ENCODE results near the gene SART1.

Gene SART1

GRCh38 chr11:65958291-65958690, 3.2 kb upstream of the SART1 start:
- DNase-seq (ENCODE audit: low spot score), result no peak
- CTCF ChIA-PET, result interaction anchor here (0.6 to 1.1 kb wide), 3 partner anchors 68 to 949 kb away, joined by 3 read pairs; partner anchors contain the start of gene CCDC85B
- TF ChIP-seq CTCF (conservative IDR thresholded peaks at IDR 0.05; ENCODE audit: low read depth), result no peak
- POLR2A ChIA-PET (ENCODE audit: low non-redundant PET), result no interaction called here
- H3K27ac ChIP-seq, result no peak overlapping the region

GRCh38 chr11:65958774-65959420, 2.6 kb upstream of the SART1 start:
- H3K27ac ChIP-seq, result no peak overlapping the region
- ChIA-PET CTCF (interaction anchor here (0.7 to 1.1 kb wide), 2 partner anchors 74 to 950 kb away, joined by 3 read pairs; no protein-coding TSS in a partner anchor), POLR2A (ENCODE audit: low non-redundant PET) (interaction anchor here (0.6 kb wide), 1 partner anchor 61 kb away, joined by 4 read pairs; no protein-coding TSS in a partner anchor)
- no peak for TF ChIP-seq CTCF (conservative IDR thresholded peaks at IDR 0.05; ENCODE audit: low read depth)
- DNase-seq (ENCODE audit: low spot score), result no peak

- TF ChIP-seq CTCF (conservative IDR thresholded peaks at IDR 0.05; ENCODE audit: low read depth), result no peak
- POLR2A ChIA-PET (ENCODE audit: low non-redundant PET), result interaction anchor here (0.6 kb wide), 1 partner anchor 69 kb away, joined by 10 read pairs; no protein-coding TSS in a partner anchor
- DNase-seq (ENCODE audit: low spot score), result no peak
- CTCF ChIA-PET, result no interaction called here
- peak overlapping the region; percentile 86 for H3K27ac ChIP-seq
These were observed 689 bp upstream of the SART1 start for GRCh38 chr11:65960824-65961266.

- TF ChIP-seq CTCF (conservative IDR thresholded peaks at IDR 0.05; ENCODE audit: low read depth), result no peak
- ChIA-PET CTCF (interaction anchor here (1.4 kb wide), 1 partner anchor 73 kb away, joined by 5 read pairs; no protein-coding TSS in a partner anchor), POLR2A (ENCODE audit: low non-redundant PET) (no interaction called here)
- DNase-seq (ENCODE audit: low spot score), result no peak
- peak overlapping the region; percentile 86 for H3K27ac ChIP-seq
These were observed 619 bp downstream of the SART1 start for GRCh38 chr11:65962141-65962564.

- CTCF ChIA-PET, result interaction anchor here (0.8 to 1.0 kb wide), 2 partner anchors 76 to 80 kb away, joined by 3 read pairs; no protein-coding TSS in a partner anchor
These were observed 3.4 kb downstream of the SART1 start for GRCh38 chr11:65964906-65965305.

More at GRCh38 chr11:65964906-65965305, 3.4 kb downstream of the SART1 start:
- POLR2A ChIA-PET (ENCODE audit: low non-redundant PET), result no interaction called here
- TF ChIP-seq CTCF (conservative IDR thresholded peaks at IDR 0.05; ENCODE audit: low read depth), result no peak
- no peak for DNase-seq (ENCODE audit: low spot score)
- H3K27ac ChIP-seq, result no peak overlapping the region

Measured in RWPE1 (cell line).